Hepatocyte (in vitro differentiated cells): ENCODE results near the gene FILIP1L.

ENCODE experiments used
- CTCF ChIP-seq: fragments of 200-600 bp; sonication (generic); IDR thresholded peaks from 2 replicates; pipeline ENCODE4 v1.5.1; 2016; ENCODE audit warnings: antibody characterized with exemption, mild to moderate bottlenecking; ENCODE audit not compliant: poor library complexity
- EZH2 ChIP-seq: fragments of 200-600 bp; sonication (generic); IDR thresholded peaks from 2 replicates; pipeline ENCODE4 v1.6.1; 2016; ENCODE audit warnings: antibody characterized with exemption, mild to moderate bottlenecking, borderline replicate concordance
- EZH2phosphoT487 ChIP-seq: fragments of 200-600 bp; sonication (generic); IDR thresholded peaks from one replicate; pipeline ENCODE4 v1.6.1; 2018; ENCODE audit warnings: antibody characterized with exemption, mild to moderate bottlenecking, low read depth, moderate library complexity; ENCODE audit not compliant: unreplicated experiment, severe bottlenecking

DNA sequence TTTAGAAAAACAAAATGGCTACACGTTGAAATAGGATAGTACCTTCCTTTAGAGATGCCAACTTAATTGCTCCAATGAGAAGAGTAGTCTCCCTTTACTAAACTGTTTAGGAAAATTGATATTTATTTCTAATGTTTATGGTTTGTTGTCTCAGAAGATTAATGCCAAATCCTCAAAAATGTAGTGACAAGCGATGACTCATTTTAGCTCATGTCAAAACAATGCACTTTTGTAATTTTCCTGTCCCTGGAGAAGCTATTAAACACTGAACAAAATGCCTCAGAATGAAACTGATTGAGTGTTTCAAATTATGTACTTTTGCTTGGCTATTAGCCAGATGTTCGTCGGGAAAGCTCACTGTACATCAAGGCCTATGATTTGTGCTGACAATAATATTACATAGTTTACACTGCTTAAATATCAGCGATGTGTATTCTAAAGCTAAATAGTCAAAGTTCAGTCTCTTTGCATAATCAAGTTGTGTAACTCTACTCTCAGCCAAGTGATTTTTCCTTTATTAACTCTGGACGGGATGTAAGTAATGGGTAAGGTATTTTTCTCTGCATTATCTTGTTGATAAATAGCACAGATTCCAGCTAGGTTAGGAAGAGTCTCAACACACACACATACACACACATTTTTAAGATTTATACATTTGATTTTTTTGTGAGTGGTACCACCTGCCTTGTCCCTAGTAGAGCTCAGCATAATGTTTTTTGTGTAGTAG lies 212.9 kb downstream of the FILIP1L start:
- TF ChIP-seq EZH2, result no peak
- TF ChIP-seq CTCF, result no peak
- no peak for TF ChIP-seq EZH2phosphoT487
